Prostate gland (tissue), 2 donors: ENCODE measurements around the gene TTPAL. TPM values are rescaled to one million over a fixed set of nuclear protein-coding genes. Genes with fewer than 3 reads are reported as not detected.
A peak's percentile ranks its signal among the peaks of the same experiment; 100 is the strongest.

Source experiments
- DNase-seq: peaks from one replicate; pipeline ENCODE4 v3.0.0-alpha.2; 2019; ENCODE audit warnings: low spot score
- H3K27ac ChIP-seq, 2 donors: fragments of 200-600 bp; sonication (generic); 2 replicates each; pipeline ENCODE4 v1.5.1; 2017 to 2019
- H3K27me3 ChIP-seq: fragments of 200-600 bp; sonication (generic); replicated peaks from 2 replicates; pipeline ENCODE4 v1.5.1; 2019; ENCODE audit not compliant: insufficient read depth
- H3K36me3 ChIP-seq, 2 donors: fragments of 200-600 bp; sonication (generic); 1 replicate in 1 of 2; 2 replicates in 1 of 2; pipeline versions ENCODE4 v1.5.1 to v1.8.1; 2017 to 2019
- H3K4me1 ChIP-seq: fragments of 200-600 bp; sonication (generic); replicated peaks from 2 replicates; pipeline ENCODE4 v1.5.1; 2019
- H3K4me3 ChIP-seq, 2 donors: fragments of 200-600 bp; sonication (generic); 2 replicates each; pipeline ENCODE4 v1.5.1; 2017 to 2019
- H3K9me3 ChIP-seq: fragments of 200-600 bp; sonication (generic); 2 replicates; pipeline ENCODE4 v1.5.1; 2017
- CTCF ChIP-seq, 4 experiments: fragments of 200-600 bp in 2 of 4; fragments of 450-650 bp in 2 of 4; sonication (generic) in 2 of 4; IDR thresholded peaks; 1 replicate in 3 of 4; 2 replicates in 1 of 4; pipeline ENCODE4 v1.5.1; 2016 to 2019; ENCODE audit warnings: antibody characterized with exemption in 4 of 4, mild to moderate bottlenecking in 2 of 4, moderate library complexity in 2 of 4
- POLR2A ChIP-seq: fragments of 450-650 bp; IDR thresholded peaks from one replicate; pipeline ENCODE4 v1.6.1; 2016; ENCODE audit warnings: antibody characterized with exemption, mild to moderate bottlenecking
- POLR2AphosphoS5 ChIP-seq: sonication (generic); formaldehyde crosslinking; IDR thresholded peaks from one replicate; pipeline ENCODE4 v1.6.1; 2017; ENCODE audit warnings: antibody characterized with exemption
- WGBS: methylation state at CpG from one replicate; pipeline ENCODE4 v1.1.5; 2018; 5-methylcytosine and 5-hydroxymethylcytosine counted together
- intact Hi-C: fragments of 100-400 bp; cut with DNase I; formaldehyde crosslinking; loops from one replicate; pipeline ENCODE4 v1.14.2; 2022
- total RNA-seq, 2 donors: library from RNA; depleted of rRNA; stranded (reverse); fragments of >200 nt; gene quantifications; one replicate each; pipeline ENCODE4 v1.1.0, GENCODE V29; 2016

The TTPAL gene
- total RNA-seq, 2 donors from 2014 or later: 11.8 to 14.8 TPM

- H3K36me3 ChIP-seq: peaks cover 0 to 10% of the 10 kb centered on the region in 2 donors
- H3K4me1 ChIP-seq: no peaks in the 10 kb centered on the region
- TF ChIP-seq POLR2A: no peak
- TF ChIP-seq POLR2AphosphoS5: no peak
- no peak for TF ChIP-seq CTCF (IDR thresholded peaks at IDR 0.05)
- H3K4me3 ChIP-seq: no peak overlapping the region
- no peak for DNase-seq
- intact Hi-C loops: no loop called here
- 83% methylated on average over 3 of the region's 3 CpGs for WGBS
- H3K27me3 ChIP-seq: no peaks in the 10 kb centered on the region
- H3K27ac ChIP-seq: no peak overlapping the region
- no peaks in the 10 kb centered on the region for H3K9me3 ChIP-seq
These were observed 14.3 kb downstream of the TTPAL start for GRCh38 chr20:44489931-44490330.

- Histone ChIP-seq H3K27me3 (no peaks in the 10 kb centered on the region), H3K27ac (peak overlapping the region; percentile 23 to 58), H3K9me3 (no peaks in the 10 kb centered on the region), H3K4me3 (no peak overlapping the region), H3K36me3 (peaks cover 2 to 17% of the 10 kb centered on the region in 2 donors), H3K4me1 (no peaks in the 10 kb centered on the region)
- no peak for TF ChIP-seq POLR2AphosphoS5
- TF ChIP-seq CTCF (IDR thresholded peaks at IDR 0.05): no peak
- no peak for TF ChIP-seq POLR2A
- WGBS: 62% methylated on average over 5 of the region's 5 CpGs
- DNase-seq: no peak
- intact Hi-C loops: no loop called here
These were observed 16.1 kb downstream of the TTPAL start for GRCh38 chr20:44491635-44492395.

GRCh38 chr20:44494266-44494665 is 18.6 kb downstream of the TTPAL start:
- TF ChIP-seq POLR2AphosphoS5: no peak
- no peak for TF ChIP-seq POLR2A
- no peak for TF ChIP-seq CTCF (IDR thresholded peaks at IDR 0.05)
- H3K27me3 ChIP-seq: no peaks in the 10 kb centered on the region
- H3K4me1 ChIP-seq: no peaks in the 10 kb centered on the region
- no peak for DNase-seq
- WGBS: 81% methylated on average over 1 of the region's 1 CpG
- intact Hi-C loops: no loop called here
- H3K36me3 ChIP-seq: peaks cover 2 to 13% of the 10 kb centered on the region in 2 donors
- H3K4me3 ChIP-seq: no peak overlapping the region
- no peaks in the 10 kb centered on the region for H3K9me3 ChIP-seq
- no peak overlapping the region for H3K27ac ChIP-seq

GRCh38 chr20:44494681-44495080 is 19.0 kb downstream of the TTPAL start:
- TF ChIP-seq CTCF (IDR thresholded peaks at IDR 0.05) (no peak), POLR2A (no peak), POLR2AphosphoS5 (no peak)
- intact Hi-C loops: no loop called here
- no peaks in the 10 kb centered on the region for H3K4me1 ChIP-seq
- no peak for DNase-seq
- 85% methylated on average over 3 of the region's 3 CpGs for WGBS
- H3K27ac ChIP-seq: no peak overlapping the region
- H3K4me3 ChIP-seq: no peak overlapping the region
- H3K9me3 ChIP-seq: no peaks in the 10 kb centered on the region
- no peaks in the 10 kb centered on the region for H3K27me3 ChIP-seq
- peaks cover 2 to 10% of the 10 kb centered on the region in 2 donors for H3K36me3 ChIP-seq

GRCh38 chr20:44495257-44495656 is 19.6 kb downstream of the TTPAL start:
- H3K27ac ChIP-seq: no peak overlapping the region
- WGBS: 89% methylated on average over 1 of the region's 1 CpG
- peaks cover 5 to 12% of the 10 kb centered on the region in 2 donors for H3K36me3 ChIP-seq

More at GRCh38 chr20:44495257-44495656, 19.6 kb downstream of the TTPAL start:
- Histone ChIP-seq H3K9me3 (no peaks in the 10 kb centered on the region), H3K4me1 (no peaks in the 10 kb centered on the region), H3K4me3 (no peak overlapping the region), H3K27me3 (no peaks in the 10 kb centered on the region)
- DNase-seq: no peak
- intact Hi-C loops: no loop called here
- no peak for TF ChIP-seq POLR2A
- TF ChIP-seq CTCF (IDR thresholded peaks at IDR 0.05): no peak
- no peak for TF ChIP-seq POLR2AphosphoS5
